BLaER1 treated with 17β-estradiol and CSF1 and Interleukin-3, amounts not matched to agents 10 nM and 100 nM (cell line): ENCODE data around the gene NECTIN1.

ENCODE experiments used
- H3K27ac ChIP-seq, 11 experiments: shearing (Covaris generic); formaldehyde crosslinking; 2 replicates each; pipeline ENCODE4 v1.8.1; 2022
- H3K27me3 ChIP-seq, 11 experiments: shearing (Covaris generic); formaldehyde crosslinking; 2 replicates each; pipeline ENCODE4 v1.8.1; 2022
- H3K36me3 ChIP-seq, 11 experiments: shearing (Covaris generic); formaldehyde crosslinking; 2 replicates each; pipeline ENCODE4 v1.8.1; 2022
- H3K4me1 ChIP-seq, 10 experiments: shearing (Covaris generic); formaldehyde crosslinking; 2 replicates each; pipeline ENCODE4 v1.8.1; 2022
- H3K4me2 ChIP-seq, 11 experiments: shearing (Covaris generic); formaldehyde crosslinking; 2 replicates each; pipeline ENCODE4 v1.8.1; 2022
- H3K4me3 ChIP-seq, 10 experiments: shearing (Covaris generic); formaldehyde crosslinking; 2 replicates each; pipeline ENCODE4 v1.8.1; 2022
- H3K9ac ChIP-seq, 11 experiments: shearing (Covaris generic); formaldehyde crosslinking; 2 replicates each; pipeline ENCODE4 v1.8.1; 2022
- H3K9me3 ChIP-seq, 11 experiments: shearing (Covaris generic); formaldehyde crosslinking; replicated peaks in 1 of 11; 2 replicates each; pipeline ENCODE4 v1.8.1; 2022
- H4K20me1 ChIP-seq, 11 experiments: shearing (Covaris generic); formaldehyde crosslinking; 2 replicates each; pipeline ENCODE4 v1.8.1; 2022
- Cebpa-rat ChIP-seq, 11 experiments: shearing (Covaris generic); IDR thresholded peaks; 2 replicates each; pipeline ENCODE4 v1.8.1; 2022

The NECTIN1 gene

GRCh38 chr11:119728651-119729580 lies at the start of gene NECTIN1:
Gene NECTIN1, minus strand, starts transcription at chr11:119729200. Its CDS starts 647 bp downstream, at chr11:119728553.
- Histone ChIP-seq H3K4me2 (peak within 1 kb of the TSS; percentile 95 to 100 (median 99)), H3K27me3 (peaks cover 8 to 25% (median 18%) of the 10 kb centered on the region in 11 experiments; a peak in 15 of 22 replicates), H3K4me3 (peak within 1 kb of the TSS; percentile 79 to 91 (median 85)), H3K36me3 (no peaks in the 10 kb centered on the region), H3K4me1 (peaks cover 26 to 59% (median 49%) of the 10 kb centered on the region in 10 experiments), H3K27ac (peak within 1 kb of the TSS; percentile 20 to 80 (median 73); a peak in 21 of 22 replicates), H3K9ac (peak within 1 kb of the TSS; percentile 76 to 88 (median 82)), H3K9me3 (peaks cover 0 to 9% (median 0%) of the 10 kb centered on the region in 11 experiments; a peak in 6 of 22 replicates), H4K20me1 (peaks cover 0 to 45% (median 45%) of the 10 kb centered on the region in 11 experiments; a peak in 19 of 22 replicates)
- TF ChIP-seq Cebpa-rat (IDR thresholded peaks at IDR 0.05) = no peak

DNA sequence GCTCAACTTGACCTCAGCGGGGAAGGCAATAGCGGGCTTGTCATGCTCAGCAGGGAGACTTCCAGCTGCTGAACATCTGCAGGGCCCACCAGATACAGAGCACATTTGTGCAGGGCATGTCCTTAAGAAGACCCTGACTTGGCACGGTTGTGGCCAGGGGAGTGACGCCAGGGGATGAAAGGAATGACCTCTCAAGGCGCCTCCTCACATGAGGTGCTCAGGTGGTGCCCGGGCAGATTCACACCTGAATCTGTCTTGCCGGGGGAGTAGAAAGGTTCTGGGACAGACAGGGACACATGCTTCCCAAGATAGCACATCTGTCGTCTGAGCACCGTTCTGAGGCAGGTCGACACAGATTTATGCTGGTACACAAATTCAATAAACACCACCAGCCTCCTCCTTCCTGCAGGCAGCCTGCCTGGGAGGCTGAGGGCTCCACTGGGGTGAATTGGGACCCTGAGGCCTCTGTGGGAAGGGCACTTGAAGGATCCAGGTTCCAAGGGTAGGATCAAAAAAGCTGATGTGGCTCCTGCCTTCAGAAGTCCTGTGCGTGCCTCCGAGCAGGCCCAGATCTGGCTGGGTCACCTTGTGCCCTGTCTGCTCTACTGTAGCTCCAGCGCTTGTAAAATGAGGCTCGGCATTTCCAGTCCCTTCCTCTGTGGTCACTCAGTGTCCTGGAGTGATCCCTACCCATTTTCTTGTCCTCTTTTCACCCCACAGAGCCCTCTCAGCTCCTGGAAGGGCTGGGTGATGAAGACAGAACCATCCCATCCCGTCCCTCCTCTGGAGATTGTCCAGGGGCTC lies 49.6 kb upstream of the NECTIN1 start:
- peaks cover 0 to 8% (median 0%) of the 10 kb centered on the region in 11 experiments; a peak in 3 of 22 replicates for H3K27me3 ChIP-seq
- TF ChIP-seq Cebpa-rat (IDR thresholded peaks at IDR 0.05) = no peak

DNA sequence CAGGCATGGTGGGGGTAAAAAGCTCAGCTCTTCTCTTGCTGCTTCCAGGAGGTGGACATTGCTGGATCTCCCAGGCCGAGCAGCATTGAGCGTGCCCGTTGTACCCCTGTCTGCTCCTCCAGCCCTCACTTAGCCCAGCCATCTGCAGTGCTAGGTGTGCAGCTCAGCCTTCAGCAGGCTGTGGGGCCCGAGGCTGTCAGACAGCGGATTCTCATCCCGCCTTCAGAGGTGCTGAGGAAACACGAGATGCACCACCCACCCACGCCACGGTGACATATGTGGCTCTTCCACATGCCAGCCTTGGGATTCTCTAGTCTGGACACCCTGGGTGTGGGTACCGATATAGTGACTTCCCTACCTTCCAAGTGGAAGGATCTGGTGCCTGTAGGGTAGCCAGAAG lies 48.9 kb upstream of the NECTIN1 start:
- no peaks in the 10 kb centered on the region for H3K36me3 ChIP-seq
- peaks cover 0 to 7% (median 3%) of the 10 kb centered on the region in 10 experiments; a peak in 5 of 20 replicates for H3K4me1 ChIP-seq
- H4K20me1 ChIP-seq = peaks cover 0 to 26% (median 0%) of the 10 kb centered on the region in 11 experiments; a peak in 5 of 22 replicates
- no peak overlapping the region for H3K27ac ChIP-seq
- H3K9me3 ChIP-seq = peaks cover 0 to 3% (median 0%) of the 10 kb centered on the region in 11 experiments; a peak in 1 of 22 replicates
- peaks cover 0 to 8% (median 0%) of the 10 kb centered on the region in 11 experiments; a peak in 3 of 22 replicates for H3K27me3 ChIP-seq
- H3K4me3 ChIP-seq = no peak overlapping the region
- TF ChIP-seq Cebpa-rat (IDR thresholded peaks at IDR 0.05) = no peak
- no peak overlapping the region for H3K9ac ChIP-seq
- H3K4me2 ChIP-seq = no peak overlapping the region

More for the DNA sequence above, 49.6 kb upstream of the NECTIN1 start:
- Histone ChIP-seq H4K20me1 (peaks cover 0 to 19% (median 0%) of the 10 kb centered on the region in 11 experiments; a peak in 5 of 22 replicates), H3K4me2 (no peak overlapping the region), H3K9ac (no peak overlapping the region), H3K9me3 (peaks cover 3 to 9% (median 5%) of the 10 kb centered on the region in 11 experiments), H3K36me3 (no peaks in the 10 kb centered on the region), H3K4me1 (peaks cover 0 to 8% (median 3%) of the 10 kb centered on the region in 10 experiments; a peak in 5 of 20 replicates), H3K4me3 (no peak overlapping the region), H3K27ac (no peak overlapping the region)

DNA sequence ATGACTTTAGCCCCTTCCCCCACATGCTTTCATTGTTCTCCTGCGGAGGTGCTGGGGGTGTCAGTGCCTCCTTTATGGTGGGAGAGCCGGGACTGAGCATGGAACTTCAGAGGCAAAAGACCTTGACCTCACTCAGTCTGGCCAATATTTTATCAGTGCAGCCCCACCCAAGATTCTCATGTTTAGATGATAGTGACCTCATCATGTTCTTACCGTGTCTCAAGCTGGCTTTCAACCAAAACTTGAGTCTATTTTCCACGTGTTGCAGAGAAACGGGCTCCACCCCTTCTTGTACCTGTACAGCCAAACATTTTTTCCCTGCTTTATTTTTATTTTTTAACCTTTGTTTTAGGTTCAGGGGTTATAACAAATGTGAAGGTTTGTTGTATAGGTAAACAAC lies 47.7 kb upstream of the NECTIN1 start:
- H3K4me2 ChIP-seq = no peak overlapping the region
- no peak overlapping the region for H3K27ac ChIP-seq
- peaks cover 0 to 8% (median 0%) of the 10 kb centered on the region in 11 experiments; a peak in 3 of 22 replicates for H3K27me3 ChIP-seq
- no peaks in the 10 kb centered on the region for H3K4me1 ChIP-seq
- H3K36me3 ChIP-seq = no peaks in the 10 kb centered on the region
- no peak for TF ChIP-seq Cebpa-rat (IDR thresholded peaks at IDR 0.05)
- no peak overlapping the region for H3K9ac ChIP-seq
- H4K20me1 ChIP-seq = peaks cover 0 to 32% (median 0%) of the 10 kb centered on the region in 11 experiments; a peak in 5 of 22 replicates
- H3K4me3 ChIP-seq = no peak overlapping the region
- no peaks in the 10 kb centered on the region for H3K9me3 ChIP-seq

- peaks cover 0 to 8% (median 0%) of the 10 kb centered on the region in 11 experiments; a peak in 3 of 22 replicates for H3K27me3 ChIP-seq
- peaks cover 0 to 32% (median 0%) of the 10 kb centered on the region in 11 experiments; a peak in 5 of 22 replicates for H4K20me1 ChIP-seq
- H3K4me2 ChIP-seq = no peak overlapping the region
- no peak overlapping the region for H3K27ac ChIP-seq
- no peaks in the 10 kb centered on the region for H3K4me1 ChIP-seq
- no peak for TF ChIP-seq Cebpa-rat (IDR thresholded peaks at IDR 0.05)
- H3K9ac ChIP-seq = no peak overlapping the region
- no peaks in the 10 kb centered on the region for H3K9me3 ChIP-seq
- no peaks in the 10 kb centered on the region for H3K36me3 ChIP-seq
- no peak overlapping the region for H3K4me3 ChIP-seq
Measured at GRCh38 chr11:119776031-119776636, 47.1 kb upstream of the NECTIN1 start.

DNA sequence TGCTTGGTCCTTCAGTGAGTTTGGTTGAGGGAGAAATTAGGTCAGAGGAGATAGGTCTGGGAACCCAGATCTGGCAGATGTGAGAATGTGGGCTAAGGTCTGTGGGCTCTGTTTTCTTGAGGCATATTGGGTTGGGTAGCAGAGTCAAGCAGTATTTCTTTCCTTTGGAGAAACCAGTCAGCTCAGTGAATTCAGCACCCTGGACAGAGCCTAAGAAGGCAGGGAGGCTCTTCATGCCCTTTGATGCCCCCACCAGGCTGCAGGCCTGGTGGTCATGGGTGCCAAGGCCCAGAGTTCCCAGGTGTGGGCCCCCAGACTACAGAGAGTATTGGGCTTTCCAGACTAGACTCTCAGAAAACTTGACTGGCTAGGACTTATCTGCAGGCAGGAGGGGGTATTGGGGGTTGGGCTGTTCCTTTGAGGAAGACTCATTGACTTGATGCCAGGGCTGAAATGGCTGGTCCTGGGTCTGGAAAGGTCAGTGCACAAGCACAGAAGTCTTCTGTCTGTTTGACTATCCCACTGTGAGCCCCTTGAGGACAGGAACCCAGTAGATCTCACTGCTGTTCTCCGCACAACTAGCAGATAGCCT lies 45.3 kb upstream of the NECTIN1 start:
- Histone ChIP-seq H3K4me1 (no peaks in the 10 kb centered on the region), H3K27me3 (peaks cover 0 to 8% (median 0%) of the 10 kb centered on the region in 11 experiments; a peak in 3 of 22 replicates), H3K9ac (no peak overlapping the region), H4K20me1 (peaks cover 0 to 32% (median 0%) of the 10 kb centered on the region in 11 experiments; a peak in 5 of 22 replicates), H3K27ac (no peak overlapping the region), H3K4me3 (no peak overlapping the region), H3K4me2 (no peak overlapping the region), H3K36me3 (no peaks in the 10 kb centered on the region), H3K9me3 (no peaks in the 10 kb centered on the region)
- no peak for TF ChIP-seq Cebpa-rat (IDR thresholded peaks at IDR 0.05)

GRCh38 chr11:119772641-119773415 lies 43.8 kb upstream of the NECTIN1 start:
- Histone ChIP-seq H3K9me3 (peaks cover 0 to 8% (median 0%) of the 10 kb centered on the region in 11 experiments; a peak in 4 of 22 replicates), H3K9ac (no peak overlapping the region), H3K4me1 (no peaks in the 10 kb centered on the region), H4K20me1 (peaks cover 0 to 28% (median 0%) of the 10 kb centered on the region in 11 experiments; a peak in 5 of 22 replicates), H3K4me3 (no peak overlapping the region), H3K36me3 (no peaks in the 10 kb centered on the region), H3K27me3 (peaks cover 0 to 8% (median 0%) of the 10 kb centered on the region in 11 experiments; a peak in 3 of 22 replicates), H3K4me2 (no peak overlapping the region), H3K27ac (no peak overlapping the region)
- no peak for TF ChIP-seq Cebpa-rat (IDR thresholded peaks at IDR 0.05)
